Stimulated activated CD8-positive, alpha-beta memory T cell treated with anti-CD3 and anti-CD28 coated beads, Interleukin-15, amount 100 ng/mL, for 4 hours (primary cell): ENCODE results near the gene UBE2O.
A peak's percentile ranks its signal among the peaks of the same experiment; 100 is the strongest.

Experiments used
- DNase-seq, 2 donors: peaks; one replicate each; pipeline ENCODE4 v3.0.0-alpha.2; 2020; ENCODE audit warnings: low read depth in 2 of 2

Gene UBE2O

DNA sequence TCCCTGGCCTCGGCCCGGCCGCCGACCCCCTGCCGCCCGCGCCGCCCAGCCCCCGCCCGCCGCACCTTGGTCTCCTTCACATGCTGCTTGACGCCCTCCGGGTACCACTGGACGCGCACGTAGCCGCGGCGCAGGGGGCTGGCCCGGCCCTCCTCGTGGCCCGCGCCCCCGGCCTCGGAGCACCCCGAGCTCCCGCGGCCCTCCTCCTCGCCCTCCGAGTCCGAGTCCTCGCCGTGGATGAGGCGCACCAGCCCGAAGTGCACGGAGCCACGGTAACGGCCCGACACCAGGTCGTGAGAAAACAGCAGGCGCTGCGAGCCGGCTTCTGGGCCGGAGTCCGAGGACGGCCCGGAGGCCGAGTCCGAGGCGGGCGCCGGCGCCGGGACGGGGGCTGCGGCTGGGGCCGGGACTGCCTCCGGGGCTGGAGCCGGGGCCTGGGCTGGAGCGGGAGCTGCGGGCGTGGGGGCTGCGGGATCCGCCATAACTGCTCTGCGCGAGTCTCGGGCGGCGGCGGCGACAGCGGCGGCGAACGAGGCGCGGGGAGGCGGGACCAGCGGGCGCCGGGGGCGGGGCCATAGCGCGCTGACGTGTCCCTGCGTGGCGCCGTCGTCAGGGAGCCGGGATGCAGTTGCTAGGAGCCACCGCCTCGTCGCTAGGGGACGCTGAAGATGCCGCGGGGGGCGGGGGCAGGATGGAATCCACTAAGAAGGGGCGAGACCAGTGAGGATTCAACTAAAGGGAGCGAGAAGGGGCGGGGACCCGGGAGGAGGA lies at the start of gene UBE2O:
Gene UBE2O (minus strand): TSS at position 493 of the 771 bp plus-strand sequence. CDS start 11 bp downstream, at position 482.
- peak; percentile 75 to 83 for DNase-seq

DNA sequence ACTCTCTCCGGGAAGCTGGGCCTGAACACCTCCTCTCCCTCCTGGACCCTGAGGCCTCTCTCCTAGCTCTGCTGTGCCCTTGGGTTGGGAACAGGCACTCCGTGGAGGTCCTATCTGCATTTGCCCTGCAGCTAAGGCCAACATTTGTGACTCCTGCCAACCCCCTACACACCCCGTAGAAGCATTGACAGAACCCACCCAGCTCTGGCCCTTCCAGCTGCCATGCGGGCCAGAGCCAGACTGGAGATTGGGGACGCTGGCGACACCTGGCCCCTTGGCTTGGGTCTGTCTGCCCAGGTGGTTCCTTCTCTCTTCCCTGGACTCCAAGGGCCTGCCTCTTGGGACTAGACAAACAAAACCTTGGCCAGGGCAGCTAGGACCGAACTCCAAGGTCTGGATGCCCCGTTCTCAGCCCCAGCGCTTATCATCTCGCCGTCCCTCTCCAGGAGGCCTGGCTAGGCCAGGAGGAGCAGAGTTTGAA lies 48.9 kb upstream of the UBE2O start:
- DNase-seq: no peak

DNA sequence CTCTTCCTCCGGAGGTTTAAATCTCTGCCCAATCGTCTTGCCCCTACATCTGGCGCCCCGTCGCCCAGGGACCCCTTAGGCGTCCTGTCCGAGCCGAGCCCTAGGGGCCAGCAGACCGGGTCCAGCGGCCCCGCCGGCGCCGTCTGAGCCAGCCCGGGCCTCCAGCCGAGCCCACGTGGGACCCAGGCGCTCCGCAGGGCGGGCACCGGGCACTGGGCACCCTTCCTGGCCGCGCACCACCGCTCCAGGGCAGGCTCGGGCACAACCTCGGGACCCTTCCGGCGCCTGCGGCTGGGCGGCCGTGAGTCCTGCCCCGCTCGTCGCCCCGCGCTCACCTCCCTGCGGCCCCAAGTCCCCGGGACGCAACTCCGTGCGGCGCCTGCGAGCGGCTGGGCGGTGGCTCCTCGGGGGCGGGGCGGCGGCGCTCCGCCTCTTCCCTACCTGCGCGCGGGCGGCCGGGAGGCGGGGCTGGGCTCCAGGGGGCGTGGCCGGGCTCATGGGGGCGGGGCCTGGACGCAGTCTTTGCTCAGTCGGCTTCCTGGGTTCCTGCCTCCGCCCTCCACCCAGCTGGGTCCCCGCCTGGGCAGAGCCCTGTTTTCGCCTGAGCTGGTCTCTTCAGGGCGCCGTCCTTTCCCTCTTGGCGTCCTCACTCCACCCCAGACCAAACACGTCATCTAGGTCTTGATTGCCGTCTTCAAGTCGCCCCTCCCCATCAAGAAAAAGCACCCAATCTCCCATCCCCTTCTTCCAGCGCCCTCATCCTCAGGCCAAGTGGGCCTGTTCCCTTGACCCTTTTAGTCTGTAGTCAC lies 48.3 kb upstream of the UBE2O start, which contains the start of gene RHBDF2:
Gene RHBDF2 (minus strand): TSS at position 406 of the 809 bp plus-strand sequence. CDS start 19,899 bp downstream, outside the sequence.
- peak; percentile 89 to 91 for DNase-seq

DNA sequence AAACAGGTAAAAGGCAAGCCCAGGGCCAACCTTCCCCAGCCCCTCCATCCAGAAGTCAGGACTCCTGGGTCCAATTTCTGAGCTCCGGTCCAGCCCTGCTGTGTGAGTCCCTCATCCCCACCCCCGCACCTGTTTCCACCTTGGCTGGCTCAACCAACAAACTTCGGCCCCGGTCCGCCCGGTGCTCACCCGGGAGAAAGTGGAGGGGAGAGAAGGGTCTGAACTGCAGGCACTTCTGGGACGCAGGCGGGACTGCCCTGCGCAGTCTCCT lies 47.7 kb upstream of the UBE2O start:
- DNase-seq: no peak

DNA sequence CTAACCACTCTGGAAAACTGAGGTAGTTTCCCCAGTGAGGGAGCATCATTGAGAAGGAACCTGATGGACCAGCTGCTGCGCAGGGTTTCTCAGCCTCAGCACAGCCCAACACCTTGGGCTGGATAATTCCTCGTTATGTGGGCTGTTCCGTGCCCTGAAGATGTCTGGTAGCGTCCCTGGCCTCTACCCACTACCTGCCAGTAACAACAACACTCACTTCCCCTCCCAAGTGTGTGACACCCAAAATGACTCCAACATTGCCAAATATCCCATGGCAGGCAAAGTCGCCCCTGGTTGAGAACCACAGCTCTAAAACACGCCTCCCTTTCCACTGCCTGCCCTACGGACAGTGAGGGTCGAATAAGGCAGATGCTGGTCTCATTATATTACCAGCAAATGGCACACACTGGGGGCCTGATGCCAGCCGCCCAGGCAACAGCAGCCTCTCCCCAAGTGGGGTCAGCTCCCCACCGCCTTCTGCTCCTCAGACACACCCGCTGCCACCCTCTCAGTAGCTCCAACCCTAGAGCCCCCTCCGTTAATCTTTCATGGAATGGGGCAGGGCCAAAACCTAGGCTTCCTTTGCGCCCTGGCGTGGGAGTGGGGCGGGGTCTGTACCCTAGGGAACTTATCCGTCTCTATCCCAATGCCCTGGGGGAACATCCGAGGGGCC lies 47.3 kb upstream of the UBE2O start:
- no peak for DNase-seq

DNA sequence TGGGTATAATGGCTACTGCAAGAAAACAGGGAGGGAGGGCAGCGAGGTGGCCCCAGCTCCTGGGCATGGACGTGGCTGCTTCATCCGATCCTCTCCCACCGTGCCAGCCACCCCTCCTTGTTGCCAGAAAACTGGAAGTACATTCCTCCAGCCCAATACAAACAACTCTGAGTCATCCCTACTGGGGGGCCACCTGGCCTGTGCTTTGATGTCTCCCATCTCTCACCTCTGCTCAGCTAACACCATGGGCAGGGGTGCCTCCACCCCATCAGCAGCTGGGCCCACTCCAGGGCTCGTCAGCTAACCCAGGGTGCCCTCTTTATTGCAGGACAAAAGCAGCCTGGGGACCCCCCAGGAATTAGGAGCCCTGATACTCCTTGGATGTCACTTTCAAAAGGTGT lies 46.3 kb upstream of the UBE2O start:
- DNase-seq: no peak

DNA sequence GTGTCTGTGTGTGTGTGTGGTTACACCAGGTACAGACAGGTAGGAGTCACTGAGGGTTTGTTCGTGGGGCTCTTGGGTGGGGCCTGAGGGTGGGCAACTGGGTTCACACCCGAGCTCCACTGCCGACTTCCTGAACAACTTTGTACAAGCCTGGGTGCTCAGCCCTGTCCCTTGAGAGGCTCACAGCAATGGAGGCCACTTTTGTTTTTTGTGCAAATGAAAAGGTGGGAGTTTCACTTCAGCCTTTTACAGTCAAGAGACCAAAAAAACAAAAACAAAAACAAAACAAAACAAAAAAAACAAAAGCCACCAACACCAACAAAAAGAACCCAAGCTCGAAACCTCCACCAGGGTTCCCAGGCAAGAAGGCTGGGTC lies 45.9 kb upstream of the UBE2O start:
- DNase-seq: no peak

DNA sequence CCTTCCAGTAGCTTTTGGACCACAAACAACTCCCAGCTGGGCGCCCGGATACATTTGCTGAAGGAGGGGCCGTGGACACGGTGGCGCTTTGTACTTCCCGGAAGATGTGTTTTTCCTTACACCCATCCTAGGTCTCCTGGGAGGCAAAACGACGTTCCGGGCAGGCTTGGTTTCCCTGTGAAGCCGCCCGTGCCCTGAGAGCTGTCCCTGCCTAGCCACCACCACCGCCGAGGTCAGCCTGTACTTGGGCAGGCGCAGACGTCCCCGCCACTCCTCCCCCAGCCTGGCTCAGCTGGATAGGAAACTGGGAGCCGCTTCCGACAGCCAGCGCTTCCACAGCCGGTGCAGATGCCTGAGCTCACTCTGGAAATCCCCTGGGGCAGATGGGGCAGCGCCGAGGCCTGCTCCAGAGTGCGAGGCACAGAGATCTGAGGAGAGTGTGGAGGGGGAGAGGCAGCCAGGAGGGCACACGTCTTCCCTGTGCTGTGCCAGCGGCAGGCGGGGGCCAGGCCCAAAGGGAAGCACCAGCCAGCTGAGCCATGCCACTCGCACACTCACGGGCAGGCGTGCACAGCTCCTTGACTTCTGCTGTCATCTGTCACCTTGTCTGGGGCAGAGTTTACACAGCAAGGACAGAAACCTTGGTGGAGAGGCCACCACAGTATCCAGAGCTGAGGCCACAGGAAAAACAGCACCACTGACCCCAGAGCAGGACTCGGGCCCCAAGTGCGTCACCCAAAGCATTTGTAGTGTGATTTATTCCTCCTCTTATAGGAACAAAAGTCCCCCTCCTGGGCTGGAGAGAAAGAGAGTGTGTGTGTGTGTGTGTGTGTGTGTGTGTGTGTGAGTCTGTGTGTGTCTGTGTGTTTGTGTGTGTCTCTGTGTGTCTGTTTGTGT lies 45.3 kb upstream of the UBE2O start:
- DNase-seq: no peak

DNA sequence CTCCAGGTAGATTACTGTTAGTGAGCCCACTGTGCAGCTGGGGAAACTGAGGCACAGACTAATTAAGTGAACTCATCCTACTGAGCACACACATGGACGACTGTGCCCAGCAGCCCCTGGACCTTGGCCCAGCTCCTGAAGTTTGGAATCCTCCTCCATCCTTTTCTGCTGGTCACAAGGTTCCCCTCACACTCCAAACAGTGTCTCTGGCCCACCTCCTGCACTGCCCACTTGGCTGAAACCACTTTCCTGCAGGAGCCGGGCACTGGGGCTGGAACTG lies 44.7 kb upstream of the UBE2O start:
- DNase-seq: no peak

DNA sequence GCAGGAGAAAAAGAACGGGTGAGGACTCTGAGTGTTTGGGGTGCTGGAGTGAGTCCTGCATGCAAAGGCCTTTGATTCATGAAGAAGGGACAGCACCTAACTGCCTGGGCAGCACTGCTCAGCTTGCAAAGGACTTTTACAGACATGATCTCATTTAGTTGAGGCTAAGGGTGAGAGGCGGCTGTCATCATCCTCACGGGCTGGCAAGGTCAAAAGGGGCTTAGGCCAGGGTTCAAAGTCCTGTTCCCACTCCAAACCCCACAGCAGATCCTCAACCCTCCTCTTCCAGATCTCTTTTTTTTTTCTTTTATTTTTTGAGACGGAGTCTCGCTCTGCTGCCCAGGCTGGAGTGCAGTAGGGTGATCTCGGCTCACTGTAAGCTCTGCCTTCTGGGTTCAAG lies 43.5 kb upstream of the UBE2O start:
- DNase-seq: no peak

DNA sequence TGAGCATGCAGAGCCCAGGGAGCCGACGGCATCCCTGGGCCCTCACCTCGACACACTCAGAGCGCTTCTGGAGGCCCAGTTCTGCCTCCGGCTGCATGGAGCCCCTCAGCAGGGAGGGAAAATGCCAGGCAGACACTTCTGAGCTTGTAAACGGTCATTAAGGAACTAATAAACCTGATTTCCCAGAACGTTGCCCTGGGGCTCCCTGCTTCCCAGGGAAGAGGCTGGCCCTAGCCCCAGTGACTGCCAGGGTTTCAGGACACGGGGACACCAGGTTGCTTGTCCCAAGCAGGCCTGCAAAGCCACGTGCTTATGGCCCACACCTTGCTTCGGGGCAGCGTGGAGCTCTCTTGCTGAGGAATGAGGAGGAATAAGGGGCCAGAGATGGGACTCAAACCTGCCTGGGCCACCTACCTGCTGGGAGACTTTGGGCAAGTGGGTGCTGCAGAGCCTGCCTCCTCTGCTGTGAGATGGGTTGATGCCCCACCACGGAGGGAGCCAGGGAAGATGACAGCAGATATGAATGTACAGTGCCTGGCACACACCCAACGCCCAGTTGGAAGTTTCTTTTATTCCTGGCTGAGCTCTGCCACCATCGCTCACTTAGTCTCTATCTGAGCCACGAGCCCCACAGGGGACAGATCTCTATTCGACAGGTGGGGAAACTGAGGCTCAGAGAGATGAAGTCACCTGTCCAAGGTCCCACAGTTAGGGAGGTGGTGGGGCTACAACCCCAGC lies 42.9 kb upstream of the UBE2O start:
- DNase-seq: no peak

DNA sequence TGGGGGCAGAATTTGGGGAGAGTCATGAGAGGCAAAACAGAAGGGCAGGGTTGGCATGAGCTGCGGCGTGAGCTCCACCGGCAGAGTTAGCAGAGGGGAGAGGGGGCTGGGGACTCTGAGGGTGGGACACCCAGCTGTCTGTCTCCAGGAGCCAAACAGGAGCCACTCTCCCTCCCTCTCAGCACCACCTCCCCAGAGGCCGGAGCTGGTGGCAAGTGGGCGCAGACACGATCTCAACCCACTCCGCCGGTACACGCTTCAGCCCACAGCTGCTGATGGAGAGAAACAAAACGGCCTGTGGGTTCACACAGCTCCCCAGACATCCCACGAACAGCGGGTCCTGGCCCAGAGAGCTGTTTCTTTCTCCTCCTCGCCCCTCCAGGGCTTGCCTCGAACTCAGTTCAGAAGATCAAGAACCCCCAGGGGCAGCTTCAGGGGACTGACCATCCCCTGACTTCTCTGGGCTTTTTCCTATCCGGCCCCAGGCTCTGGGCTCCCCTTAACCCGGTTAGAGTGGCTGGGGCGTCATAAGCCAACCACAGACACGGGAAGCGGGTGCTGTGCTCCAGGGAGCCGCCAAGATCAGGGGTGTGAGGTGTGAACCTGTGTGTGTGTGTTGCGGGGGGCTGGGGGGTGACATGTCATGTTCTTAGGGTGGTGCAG lies 40.7 kb upstream of the UBE2O start:
- DNase-seq: no peak

DNA sequence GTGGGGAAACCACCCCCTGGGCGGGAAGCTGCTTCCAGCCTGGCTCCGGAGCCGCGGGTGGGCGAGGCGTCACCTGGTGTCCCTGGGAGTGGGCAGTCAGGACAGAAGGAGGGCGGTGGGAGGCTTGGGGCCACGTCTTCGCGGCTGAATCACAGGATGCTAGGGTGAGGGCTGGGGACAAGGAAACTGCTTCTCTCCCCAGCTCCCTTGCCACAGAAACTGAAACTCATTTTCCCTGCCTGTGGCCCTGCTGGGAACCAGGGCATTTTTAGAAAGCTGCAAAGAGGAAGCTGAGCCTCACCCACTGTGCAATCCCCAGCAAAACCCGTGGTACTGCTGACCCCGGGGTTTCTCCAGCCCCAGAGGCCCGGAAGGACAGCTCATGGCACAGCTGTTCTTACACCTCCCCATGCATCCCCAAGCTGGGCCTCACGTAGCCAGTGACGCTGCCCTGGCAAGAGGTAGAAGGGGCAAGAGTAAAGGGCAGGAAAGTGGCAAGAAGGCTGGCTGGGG lies 40.1 kb upstream of the UBE2O start:
- DNase-seq: no peak

DNA sequence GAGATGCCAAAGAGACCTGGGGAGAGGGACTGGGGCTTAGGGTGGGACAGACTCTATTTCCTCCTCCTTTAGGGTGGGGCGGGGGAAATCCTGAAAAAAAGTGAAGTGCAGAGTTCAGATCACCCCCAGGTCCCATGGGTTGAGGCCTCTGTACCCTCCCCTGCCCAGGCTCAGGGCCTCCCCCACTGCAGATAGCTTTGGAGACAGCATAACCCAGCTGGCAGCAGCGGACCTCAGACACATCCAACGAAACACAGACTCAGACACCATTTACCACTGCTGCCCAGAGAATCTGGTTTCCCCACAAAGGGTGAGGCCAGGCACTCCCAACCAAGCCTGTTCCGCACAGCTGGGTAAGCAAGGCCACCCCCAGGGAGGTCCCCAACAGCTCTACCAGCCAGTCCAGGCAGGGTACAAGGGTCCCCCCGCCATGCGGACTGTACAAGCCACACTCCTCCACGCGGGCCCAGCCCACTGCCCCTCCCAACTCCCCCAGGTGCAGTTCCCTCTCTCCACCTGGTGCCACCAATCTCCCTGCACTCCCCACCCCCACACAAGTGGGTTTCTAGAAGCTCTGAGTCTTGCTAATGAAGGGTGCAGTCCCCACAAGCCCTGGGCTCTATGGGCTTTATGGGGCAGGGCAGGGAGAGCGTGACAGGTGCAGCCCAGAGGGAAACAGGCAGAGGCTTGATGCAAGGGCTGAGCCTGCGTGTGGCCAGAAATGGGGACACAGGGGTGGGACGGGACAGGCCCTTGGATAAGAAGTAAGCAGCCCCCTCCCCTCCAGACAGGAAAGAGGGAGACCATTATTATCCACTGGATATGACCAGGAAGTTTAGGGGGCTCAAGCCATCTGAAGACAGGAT lies 39.4 kb upstream of the UBE2O start:
- DNase-seq: no peak

DNA sequence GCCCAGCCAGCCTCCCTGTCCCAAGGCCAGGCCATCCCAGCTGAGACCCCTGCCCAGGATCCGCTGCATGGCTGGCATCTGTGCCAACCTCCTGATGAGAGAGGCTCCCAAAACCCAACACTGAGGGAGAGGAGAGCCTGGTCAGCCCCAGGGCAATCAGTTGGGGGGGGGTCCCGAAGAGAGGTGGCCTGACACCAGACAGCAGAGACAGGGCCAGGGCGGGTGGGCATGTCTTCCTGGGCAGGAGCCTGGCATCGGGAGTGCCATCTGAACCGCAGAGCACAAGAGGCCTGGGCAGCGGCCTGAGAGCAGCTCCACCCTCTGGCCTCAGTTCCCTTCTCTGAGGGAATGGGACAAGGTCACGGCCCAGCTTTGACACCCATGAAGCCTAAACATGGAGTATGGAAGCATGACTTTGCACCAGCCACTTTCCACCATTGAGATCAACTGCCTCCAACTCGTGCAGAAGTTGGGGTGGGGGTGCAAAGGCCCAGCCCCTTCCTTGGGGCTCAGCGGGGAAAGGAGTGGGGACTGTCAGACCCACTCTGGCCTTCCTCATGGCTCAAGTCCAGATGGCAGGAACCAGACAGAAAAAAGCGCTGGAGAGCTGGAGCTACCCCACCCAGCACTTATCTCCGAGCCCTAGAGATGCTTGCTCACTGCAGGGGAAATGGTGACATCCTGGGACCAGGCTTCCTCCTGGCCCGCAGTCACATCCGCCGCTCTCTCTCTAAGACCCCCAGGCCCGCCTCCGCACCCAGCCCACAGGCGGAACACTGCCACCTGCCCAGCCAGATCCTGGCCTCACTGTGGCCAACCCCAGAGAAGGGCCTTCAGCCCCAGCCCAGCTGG lies 38.5 kb upstream of the UBE2O start:
- DNase-seq: no peak

DNA sequence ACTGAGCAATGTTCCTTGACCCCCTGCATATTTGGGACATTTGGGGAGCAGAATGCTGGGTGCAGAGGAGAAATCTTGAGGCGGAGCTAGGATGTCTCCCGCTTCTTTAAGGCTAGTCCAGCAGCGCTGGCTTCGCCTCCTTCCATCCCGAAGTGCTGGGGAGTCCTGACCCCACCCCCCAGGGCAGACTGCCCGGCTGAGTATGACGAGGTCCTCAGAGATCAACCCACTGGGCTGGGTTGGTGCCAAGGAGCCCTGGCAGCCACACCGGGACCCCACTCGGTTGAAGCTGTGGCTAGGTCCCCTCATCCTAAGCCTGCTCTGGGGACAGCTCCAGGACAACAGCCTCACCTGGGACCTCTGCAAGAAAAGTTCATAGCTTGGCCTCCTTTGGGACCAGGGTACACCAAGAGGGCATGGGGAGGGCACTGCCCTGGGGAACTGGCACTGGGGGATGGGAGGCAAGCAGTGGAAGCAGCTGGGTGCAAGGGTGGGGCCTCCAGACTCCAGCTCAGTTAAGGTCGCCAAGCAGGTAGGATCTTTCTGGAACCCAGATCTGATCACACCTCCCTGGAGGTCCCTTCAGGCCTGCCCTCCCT lies 37.3 kb upstream of the UBE2O start:
- no peak for DNase-seq

DNA sequence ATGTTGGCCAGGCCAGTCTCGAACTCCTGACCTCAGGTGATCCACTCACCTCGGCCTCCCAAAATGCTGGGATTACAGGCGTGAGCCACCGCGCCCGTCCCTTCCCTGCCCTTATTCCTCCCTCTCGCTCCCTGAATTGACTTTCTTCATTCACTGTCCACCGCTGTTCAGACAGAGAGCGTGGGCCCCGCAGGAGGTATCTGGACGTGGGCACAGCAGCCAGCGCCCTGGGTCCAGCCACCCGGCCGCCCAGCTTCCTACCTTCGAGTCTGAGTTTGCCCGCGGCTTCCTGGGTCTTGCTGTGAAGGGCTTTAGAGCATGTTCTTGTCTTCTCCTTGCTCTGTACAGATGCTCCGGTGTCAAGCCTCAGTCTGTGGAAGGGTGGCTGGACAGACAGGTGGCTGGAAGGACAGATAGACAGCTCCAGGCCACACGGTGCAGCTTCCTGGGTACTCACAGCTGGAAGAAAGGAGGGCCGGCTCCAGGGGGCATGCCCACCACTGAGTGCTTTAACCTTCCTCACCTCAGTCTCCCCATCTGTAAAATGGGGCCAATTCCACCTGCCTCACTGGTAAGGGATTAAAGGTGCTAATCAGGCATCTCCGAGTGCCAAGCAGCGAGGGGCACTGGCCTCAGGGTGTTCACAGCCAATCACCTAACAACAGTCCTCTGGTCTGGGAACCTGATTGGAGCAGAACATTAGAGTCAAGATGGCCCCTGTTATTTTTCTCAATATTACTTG lies 34.7 kb upstream of the UBE2O start:
- DNase-seq: no peak
